ENCODE data around the gene PARVG.
A peak's percentile ranks its signal among the peaks of the same experiment; 100 is the strongest.

PARVG gene

GRCh38 chr22:44211946-44212930 lies 31.5 kb downstream of the PARVG start:
- Histone ChIP-seq H3K23ac (ENCODE audit: low read length in 2 of 2) (no peak overlapping the region), H3K9ac (ENCODE audit: low read length) (peak overlapping the region; percentile 37), H3K27me3 (ENCODE audit: control insufficient read depth in 1 of 2, insufficient read depth in 1 of 2, low read length in 2 of 2) (peaks cover 12 to 26% of the 10 kb centered on the region in 2 experiments), H3K79me1 (replicated peaks; ENCODE audit: low read length, poor library complexity, severe bottlenecking) (no peaks in the 10 kb centered on the region), H3K36me3 (ENCODE audit: control insufficient read depth in 1 of 2, insufficient read depth in 2 of 2, low read depth in 1 of 2, low read length in 2 of 2) (no peaks in the 10 kb centered on the region), H3K4me2 (ENCODE audit: low read length, poor library complexity, severe bottlenecking) (no peak overlapping the region), H3K4me3 (ENCODE audit: insufficient read depth in 1 of 2, low read depth in 1 of 2, low read length in 2 of 2) (peak overlapping the region in 1 of 2 experiments; percentile 23), H3K18ac (ENCODE audit: low read depth in 1 of 2, low read length in 2 of 2) (no peak overlapping the region), H2BK15ac (ENCODE audit: low read depth, poor library complexity, severe bottlenecking) (no peak overlapping the region), H4K91ac (ENCODE audit: low read length) (no peak overlapping the region), H2AK5ac (ENCODE audit: low read length, severe bottlenecking) (no peak overlapping the region), H3K4ac (ENCODE audit: low read depth in 1 of 2, low read length in 2 of 2) (no peak overlapping the region), H3K14ac (ENCODE audit: low read length in 2 of 2) (no peak overlapping the region), H4K8ac (ENCODE audit: low read length) (no peak overlapping the region), H3K9me3 (ENCODE audit: control insufficient read depth, low read length) (peaks cover 26% of the 10 kb centered on the region), H3K27ac (ENCODE audit: low read length, poor library complexity, severe bottlenecking) (no peak overlapping the region), H3K4me1 (ENCODE audit: control insufficient read depth, insufficient read depth, low read depth, low read length) (no peaks in the 10 kb centered on the region), H2BK12ac (ENCODE audit: low read length in 2 of 2) (no peak overlapping the region), H2BK120ac (ENCODE audit: low read depth, low read length) (no peak overlapping the region), H2AFZ (ENCODE audit: low read depth, low read length) (no peak overlapping the region), H2BK5ac (ENCODE audit: low read depth, low read length, poor library complexity, severe bottlenecking) (no peak overlapping the region)
- WGBS: 82% methylated on average over 9 of the region's 12 CpGs
- no peak for DNase-seq

- H3K4ac ChIP-seq (ENCODE audit: low read depth in 1 of 2, low read length in 2 of 2): no peak overlapping the region
- peaks cover 26% of the 10 kb centered on the region for H3K9me3 ChIP-seq (ENCODE audit: control insufficient read depth, low read length)
- no peak overlapping the region for H3K27ac ChIP-seq (ENCODE audit: low read length, poor library complexity, severe bottlenecking)
- no peak overlapping the region for H3K18ac ChIP-seq (ENCODE audit: low read depth in 1 of 2, low read length in 2 of 2)
- no peak overlapping the region for H3K4me2 ChIP-seq (ENCODE audit: low read length, poor library complexity, severe bottlenecking)
- H2BK12ac ChIP-seq (ENCODE audit: low read length in 2 of 2): no peak overlapping the region
- H3K27me3 ChIP-seq (ENCODE audit: control insufficient read depth in 1 of 2, insufficient read depth in 1 of 2, low read length in 2 of 2): peaks cover 12 to 25% of the 10 kb centered on the region in 2 experiments
- no peak overlapping the region for H3K9ac ChIP-seq (ENCODE audit: low read length)
- H4K8ac ChIP-seq (ENCODE audit: low read length): no peak overlapping the region
- no peak overlapping the region for H2AK5ac ChIP-seq (ENCODE audit: low read length, severe bottlenecking)
- H3K4me3 ChIP-seq (ENCODE audit: insufficient read depth in 1 of 2, low read depth in 1 of 2, low read length in 2 of 2): no peak overlapping the region
- no peak overlapping the region for H2BK5ac ChIP-seq (ENCODE audit: low read depth, low read length, poor library complexity, severe bottlenecking)
- H3K23ac ChIP-seq (ENCODE audit: low read length in 2 of 2): no peak overlapping the region
- H2BK120ac ChIP-seq (ENCODE audit: low read depth, low read length): no peak overlapping the region
- H2AFZ ChIP-seq (ENCODE audit: low read depth, low read length): no peak overlapping the region
- H2BK15ac ChIP-seq (ENCODE audit: low read depth, poor library complexity, severe bottlenecking): no peak overlapping the region
- no peaks in the 10 kb centered on the region for H3K79me1 ChIP-seq (replicated peaks; ENCODE audit: low read length, poor library complexity, severe bottlenecking)
- H3K14ac ChIP-seq (ENCODE audit: low read length in 2 of 2): no peak overlapping the region
- no peak overlapping the region for H4K91ac ChIP-seq (ENCODE audit: low read length)
- DNase-seq: no peak
- H3K36me3 ChIP-seq (ENCODE audit: control insufficient read depth in 1 of 2, insufficient read depth in 2 of 2, low read depth in 1 of 2, low read length in 2 of 2): no peaks in the 10 kb centered on the region
- WGBS: no CpG with 5 or more reads among the region's 1 CpG
- H3K4me1 ChIP-seq (ENCODE audit: control insufficient read depth, insufficient read depth, low read depth, low read length): no peaks in the 10 kb centered on the region
These were observed 32.2 kb downstream of the PARVG start for GRCh38 chr22:44212936-44213335.

GRCh38 chr22:44213489-44214043 lies 32.8 kb downstream of the PARVG start:
- Histone ChIP-seq H3K4ac (ENCODE audit: low read depth in 1 of 2, low read length in 2 of 2) (no peak overlapping the region), H2AK5ac (ENCODE audit: low read length, severe bottlenecking) (no peak overlapping the region), H3K79me1 (replicated peaks; ENCODE audit: low read length, poor library complexity, severe bottlenecking) (no peaks in the 10 kb centered on the region), H4K8ac (ENCODE audit: low read length) (no peak overlapping the region), H2BK12ac (ENCODE audit: low read length in 2 of 2) (no peak overlapping the region), H2BK120ac (ENCODE audit: low read depth, low read length) (no peak overlapping the region), H3K9me3 (ENCODE audit: control insufficient read depth, low read length) (peaks cover 26% of the 10 kb centered on the region), H4K91ac (ENCODE audit: low read length) (no peak overlapping the region), H3K27ac (ENCODE audit: low read length, poor library complexity, severe bottlenecking) (no peak overlapping the region), H3K4me3 (ENCODE audit: insufficient read depth in 1 of 2, low read depth in 1 of 2, low read length in 2 of 2) (no peak overlapping the region), H3K4me2 (ENCODE audit: low read length, poor library complexity, severe bottlenecking) (no peak overlapping the region), H2BK15ac (ENCODE audit: low read depth, poor library complexity, severe bottlenecking) (no peak overlapping the region), H3K23ac (ENCODE audit: low read length in 2 of 2) (no peak overlapping the region), H2BK5ac (ENCODE audit: low read depth, low read length, poor library complexity, severe bottlenecking) (no peak overlapping the region), H3K18ac (ENCODE audit: low read depth in 1 of 2, low read length in 2 of 2) (no peak overlapping the region), H2AFZ (ENCODE audit: low read depth, low read length) (no peak overlapping the region), H3K9ac (ENCODE audit: low read length) (no peak overlapping the region), H3K36me3 (ENCODE audit: control insufficient read depth in 1 of 2, insufficient read depth in 2 of 2, low read depth in 1 of 2, low read length in 2 of 2) (no peaks in the 10 kb centered on the region), H3K14ac (ENCODE audit: low read length in 2 of 2) (no peak overlapping the region), H3K4me1 (ENCODE audit: control insufficient read depth, insufficient read depth, low read depth, low read length) (no peaks in the 10 kb centered on the region), H3K27me3 (ENCODE audit: control insufficient read depth in 1 of 2, insufficient read depth in 1 of 2, low read length in 2 of 2) (peaks cover 12 to 27% of the 10 kb centered on the region in 2 experiments)
- DNase-seq: no peak
- 79% methylated on average over 3 of the region's 3 CpGs for WGBS

GRCh38 chr22:44214187-44214586 lies 33.5 kb downstream of the PARVG start:
- Histone ChIP-seq H3K79me1 (replicated peaks; ENCODE audit: low read length, poor library complexity, severe bottlenecking) (no peaks in the 10 kb centered on the region), H3K27ac (ENCODE audit: low read length, poor library complexity, severe bottlenecking) (no peak overlapping the region), H2AFZ (ENCODE audit: low read depth, low read length) (no peak overlapping the region), H4K8ac (ENCODE audit: low read length) (no peak overlapping the region), H3K27me3 (ENCODE audit: control insufficient read depth in 1 of 2, insufficient read depth in 1 of 2, low read length in 2 of 2) (peaks cover 12 to 31% of the 10 kb centered on the region in 2 experiments), H3K4ac (ENCODE audit: low read depth in 1 of 2, low read length in 2 of 2) (no peak overlapping the region), H3K4me1 (ENCODE audit: control insufficient read depth, insufficient read depth, low read depth, low read length) (no peaks in the 10 kb centered on the region), H3K23ac (ENCODE audit: low read length in 2 of 2) (no peak overlapping the region), H3K36me3 (ENCODE audit: control insufficient read depth in 1 of 2, insufficient read depth in 2 of 2, low read depth in 1 of 2, low read length in 2 of 2) (no peaks in the 10 kb centered on the region), H3K4me2 (ENCODE audit: low read length, poor library complexity, severe bottlenecking) (no peak overlapping the region), H3K9me3 (ENCODE audit: control insufficient read depth, low read length) (peaks cover 21% of the 10 kb centered on the region), H4K91ac (ENCODE audit: low read length) (no peak overlapping the region), H3K18ac (ENCODE audit: low read depth in 1 of 2, low read length in 2 of 2) (no peak overlapping the region), H3K14ac (ENCODE audit: low read length in 2 of 2) (no peak overlapping the region), H2BK5ac (ENCODE audit: low read depth, low read length, poor library complexity, severe bottlenecking) (no peak overlapping the region), H2BK12ac (ENCODE audit: low read length in 2 of 2) (no peak overlapping the region), H2BK120ac (ENCODE audit: low read depth, low read length) (no peak overlapping the region), H2AK5ac (ENCODE audit: low read length, severe bottlenecking) (no peak overlapping the region), H2BK15ac (ENCODE audit: low read depth, poor library complexity, severe bottlenecking) (no peak overlapping the region), H3K9ac (ENCODE audit: low read length) (no peak overlapping the region), H3K4me3 (ENCODE audit: insufficient read depth in 1 of 2, low read depth in 1 of 2, low read length in 2 of 2) (no peak overlapping the region)
- no peak for DNase-seq
- 80% methylated on average over 3 of the region's 3 CpGs for WGBS
